HepG2 (cell line): ENCODE measurements around the gene RMRP. TPM values are rescaled to one million over a fixed set of nuclear protein-coding genes. Genes with fewer than 3 reads are reported as not detected.

ENCODE experiments used
- BRCA1 ChIP-seq: sonication (generic); formaldehyde crosslinking; IDR thresholded peaks from 2 replicates; pipeline ENCODE4 v1.4.0; 2020; ENCODE audit warnings: missing genetic modification reagents
- DDIT3 ChIP-seq: sonication (generic); formaldehyde crosslinking; IDR thresholded peaks from 2 replicates; pipeline ENCODE4 v1.4.0; 2020; ENCODE audit warnings: mild to moderate bottlenecking, missing genetic modification reagents
- ESRRA ChIP-seq: sonication (generic); formaldehyde crosslinking; IDR thresholded peaks from 2 replicates; pipeline ENCODE4 v1.5.1; 2020; ENCODE audit warnings: mild to moderate bottlenecking, low read depth, missing genetic modification reagents
- FOXJ3 ChIP-seq: sonication (generic); formaldehyde crosslinking; IDR thresholded peaks from 2 replicates; pipeline ENCODE4 v1.4.0; 2020; ENCODE audit warnings: missing genetic modification reagents, mild to moderate bottlenecking, borderline replicate concordance
- ISX ChIP-seq: sonication (generic); formaldehyde crosslinking; conservative IDR thresholded peaks from 2 replicates; pipeline ENCODE4 v1.5.0; 2020; ENCODE audit warnings: missing genetic modification reagents
- KAT7 ChIP-seq: IDR thresholded peaks from 2 replicates; pipeline ENCODE4 v1.6.1; 2018; ENCODE audit warnings: borderline replicate concordance, missing compliant biosample characterization
- KDM4B ChIP-seq: sonication (generic); formaldehyde crosslinking; IDR thresholded peaks from 2 replicates; pipeline ENCODE4 v1.4.0; 2020; ENCODE audit warnings: missing genetic modification reagents
- MZF1 ChIP-seq: sonication (generic); formaldehyde crosslinking; IDR thresholded peaks from 2 replicates; pipeline ENCODE4 v1.8.1; 2023; ENCODE audit warnings: mild to moderate bottlenecking, missing genetic modification reagents, borderline replicate concordance
- ONECUT2 ChIP-seq: sonication (generic); formaldehyde crosslinking; IDR thresholded peaks from 2 replicates; pipeline ENCODE4 v1.4.0; 2020; ENCODE audit warnings: missing genetic modification reagents
- PHF8 ChIP-seq: sonication (generic); formaldehyde crosslinking; IDR thresholded peaks from 2 replicates; pipeline ENCODE4 v1.5.0; 2020; ENCODE audit warnings: missing genetic modification reagents
- RARA ChIP-seq: IDR thresholded peaks from 2 replicates; pipeline ENCODE4 v1.6.1; 2016; ENCODE audit warnings: missing genetic modification reagents, missing compliant biosample characterization
- SMARCC2 ChIP-seq: fragments of 450-650 bp; IDR thresholded peaks from 2 replicates; pipeline ENCODE4 v1.6.1; 2017; ENCODE audit warnings: antibody characterized with exemption, mild to moderate bottlenecking
- TOPORS ChIP-seq: sonication (generic); formaldehyde crosslinking; IDR thresholded peaks from 2 replicates; pipeline ENCODE4 v1.8.0; 2023; ENCODE audit warnings: mild to moderate bottlenecking, missing genetic modification reagents
- ZBTB38 ChIP-seq: sonication (generic); formaldehyde crosslinking; IDR thresholded peaks from 2 replicates; pipeline ENCODE4 v1.5.1; 2020; ENCODE audit warnings: mild to moderate bottlenecking, missing genetic modification reagents
- ZNF343 ChIP-seq: sonication (generic); formaldehyde crosslinking; IDR thresholded peaks from 2 replicates; pipeline ENCODE4 v1.4.0; 2020; ENCODE audit warnings: mild to moderate bottlenecking, missing genetic modification reagents
- ZNF549 ChIP-seq: sonication (generic); formaldehyde crosslinking; IDR thresholded peaks from 2 replicates; pipeline ENCODE4 v1.5.0; 2020; ENCODE audit warnings: missing genetic modification reagents
- ZNF614 ChIP-seq: IDR thresholded peaks from 2 replicates; pipeline ENCODE4 v1.6.1; 2018; ENCODE audit warnings: missing biosample characterization, missing genetic modification reagents, inconsistent platforms, borderline replicate concordance
- ZNF761 ChIP-seq: sonication (generic); formaldehyde crosslinking; conservative IDR thresholded peaks from 2 replicates; pipeline ENCODE4 v1.4.0; 2020; ENCODE audit warnings: mild to moderate bottlenecking, missing genetic modification reagents
- ZNF770 ChIP-seq: sonication (generic); formaldehyde crosslinking; IDR thresholded peaks from 2 replicates; pipeline ENCODE4 v1.5.0; 2020; ENCODE audit warnings: mild to moderate bottlenecking, missing genetic modification reagents
- ZSCAN22 ChIP-seq: sonication (generic); formaldehyde crosslinking; IDR thresholded peaks from 2 replicates; pipeline ENCODE4 v1.4.0; 2020; ENCODE audit warnings: mild to moderate bottlenecking, missing genetic modification reagents
- polyA plus RNA-seq, 8 experiments: library from polyadenylated mRNA; depleted of rRNA in 3 of 8; stranded (reverse) in 7 of 8; unstranded in 1 of 8; fragments of >200 nt; fragmentation: Illumina TruSeq in 4 of 8; extraction: Trizol in 4 of 8; gene quantifications; 2 replicates each; pipeline versions ENCODE4 v1.2.1 to v1.2.3, GENCODE V29; 2011 to 2016; ENCODE audit warnings: low read depth in 4 of 8, missing spikeins in 1 of 8, mixed read lengths in 1 of 8; ENCODE audit not compliant: insufficient read depth in 1 of 8
- total RNA-seq, 5 experiments: library from RNA; depleted of rRNA; stranded (reverse); fragments of >200 nt; fragmentation: Illumina TruSeq; extraction: Trizol; gene quantifications; 2 replicates each; pipeline ENCODE4 v1.2.3, GENCODE V29; 2016; ENCODE audit warnings: low read depth in 1 of 5
- TF ChIP-seq, protein P1 (sequence below), 2 experiments: sonication (generic) in 1 of 2; formaldehyde crosslinking in 1 of 2; IDR thresholded peaks; 2 replicates each; pipeline versions ENCODE4 v1.5.1 to v1.6.1; 2011 to 2020; ENCODE audit warnings: borderline replicate concordance in 1 of 2, low read depth in 1 of 2, low read length in 1 of 2, mild to moderate bottlenecking in 1 of 2, missing genetic modification reagents in 1 of 2, moderate library complexity in 1 of 2
- TF ChIP-seq, protein P2 (sequence below): sonication (generic); formaldehyde crosslinking; IDR thresholded peaks from 2 replicates; pipeline ENCODE4 v1.4.0; 2020; ENCODE audit warnings: missing genetic modification reagents

RMRP gene
- total and polyA plus RNA-seq, 2 of the 13 experiments (the other 11 are each of a cell fraction or from before 2014, with no cell fraction given), result 51.4 to 4,025 TPM

GRCh38 chr9:35646533-35647265 is 11.1 kb downstream of the RMRP start (continued):
- TF ChIP-seq, protein P1, sequence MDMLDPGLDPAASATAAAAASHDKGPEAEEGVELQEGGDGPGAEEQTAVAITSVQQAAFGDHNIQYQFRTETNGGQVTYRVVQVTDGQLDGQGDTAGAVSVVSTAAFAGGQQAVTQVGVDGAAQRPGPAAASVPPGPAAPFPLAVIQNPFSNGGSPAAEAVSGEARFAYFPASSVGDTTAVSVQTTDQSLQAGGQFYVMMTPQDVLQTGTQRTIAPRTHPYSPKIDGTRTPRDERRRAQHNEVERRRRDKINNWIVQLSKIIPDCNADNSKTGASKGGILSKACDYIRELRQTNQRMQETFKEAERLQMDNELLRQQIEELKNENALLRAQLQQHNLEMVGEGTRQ (IDR thresholded peaks at IDR 0.05; ENCODE audit: low read depth, low read length), result no peak
- TF ChIP-seq, protein P1 (CRISPR knock-in tag; IDR thresholded peaks at IDR 0.05; ENCODE audit: borderline replicate concordance), result no peak
- TF ChIP-seq FOXJ3 (CRISPR knock-in tag), result no peak; the same call in 1 of the 2 replicates
- no peak for TF ChIP-seq ZNF343
- TF ChIP-seq ZSCAN22 (CRISPR knock-in tag), result no peak
- TF ChIP-seq ZNF614, result peak; percentile 82; the same call in 1 of the 2 replicates
- TF ChIP-seq PHF8 (CRISPR knock-in tag), result peak; percentile 85
- peak; percentile 59; the same call in 1 of the 2 replicates for TF ChIP-seq KAT7 (CRISPR knock-in tag)
- TF ChIP-seq, protein P2, sequence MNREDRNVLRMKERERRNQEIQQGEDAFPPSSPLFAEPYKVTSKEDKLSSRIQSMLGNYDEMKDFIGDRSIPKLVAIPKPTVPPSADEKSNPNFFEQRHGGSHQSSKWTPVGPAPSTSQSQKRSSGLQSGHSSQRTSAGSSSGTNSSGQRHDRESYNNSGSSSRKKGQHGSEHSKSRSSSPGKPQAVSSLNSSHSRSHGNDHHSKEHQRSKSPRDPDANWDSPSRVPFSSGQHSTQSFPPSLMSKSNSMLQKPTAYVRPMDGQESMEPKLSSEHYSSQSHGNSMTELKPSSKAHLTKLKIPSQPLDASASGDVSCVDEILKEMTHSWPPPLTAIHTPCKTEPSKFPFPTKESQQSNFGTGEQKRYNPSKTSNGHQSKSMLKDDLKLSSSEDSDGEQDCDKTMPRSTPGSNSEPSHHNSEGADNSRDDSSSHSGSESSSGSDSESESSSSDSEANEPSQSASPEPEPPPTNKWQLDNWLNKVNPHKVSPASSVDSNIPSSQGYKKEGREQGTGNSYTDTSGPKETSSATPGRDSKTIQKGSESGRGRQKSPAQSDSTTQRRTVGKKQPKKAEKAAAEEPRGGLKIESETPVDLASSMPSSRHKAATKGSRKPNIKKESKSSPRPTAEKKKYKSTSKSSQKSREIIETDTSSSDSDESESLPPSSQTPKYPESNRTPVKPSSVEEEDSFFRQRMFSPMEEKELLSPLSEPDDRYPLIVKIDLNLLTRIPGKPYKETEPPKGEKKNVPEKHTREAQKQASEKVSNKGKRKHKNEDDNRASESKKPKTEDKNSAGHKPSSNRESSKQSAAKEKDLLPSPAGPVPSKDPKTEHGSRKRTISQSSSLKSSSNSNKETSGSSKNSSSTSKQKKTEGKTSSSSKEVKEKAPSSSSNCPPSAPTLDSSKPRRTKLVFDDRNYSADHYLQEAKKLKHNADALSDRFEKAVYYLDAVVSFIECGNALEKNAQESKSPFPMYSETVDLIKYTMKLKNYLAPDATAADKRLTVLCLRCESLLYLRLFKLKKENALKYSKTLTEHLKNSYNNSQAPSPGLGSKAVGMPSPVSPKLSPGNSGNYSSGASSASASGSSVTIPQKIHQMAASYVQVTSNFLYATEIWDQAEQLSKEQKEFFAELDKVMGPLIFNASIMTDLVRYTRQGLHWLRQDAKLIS (CRISPR knock-in tag), result no peak
- no peak for TF ChIP-seq DDIT3
- no peak for TF ChIP-seq ISX (CRISPR knock-in tag)
- TF ChIP-seq ZNF549, result no peak
- peak; percentile 29; the same call in 1 of the 2 replicates for TF ChIP-seq ESRRA (CRISPR knock-in tag)
- TF ChIP-seq KDM4B (CRISPR knock-in tag), result no peak
- TF ChIP-seq ONECUT2 (CRISPR knock-in tag), result no peak
- no peak for TF ChIP-seq TOPORS (CRISPR knock-in tag)
- peak; percentile 50; the same call in 1 of the 2 replicates for TF ChIP-seq ZBTB38 (CRISPR knock-in tag)
- no peak for TF ChIP-seq RARA (CRISPR knock-in tag)
- no peak for TF ChIP-seq SMARCC2
- no peak for TF ChIP-seq MZF1
- TF ChIP-seq ZNF770 (CRISPR knock-in tag), result no peak
- peak; percentile 66 for TF ChIP-seq BRCA1 (CRISPR knock-in tag)
- 0 out of 2 replicates have a peak, but pooled peaks have one; percentile 29 for TF ChIP-seq ZNF761 (CRISPR knock-in tag)
